Neural cell (in vitro differentiated cells): ENCODE results near the gene RFNG.

Source experiments
- CTCF ChIP-seq: fragments of 450-650 bp; IDR thresholded peaks from 2 replicates; pipeline ENCODE4 v1.5.1; 2014; ENCODE audit warnings: antibody characterized with exemption, mild to moderate bottlenecking, moderate library complexity; ENCODE audit not compliant: poor library complexity, severe bottlenecking
- EZH2 ChIP-seq: fragments of 200-600, 300-800 bp; shearing (Covaris generic), sonication (generic); IDR thresholded peaks from 2 replicates; pipeline ENCODE4 v1.6.1; 2014; ENCODE audit warnings: antibody characterized with exemption, low read length, borderline replicate concordance, mild to moderate bottlenecking; ENCODE audit not compliant: insufficient read depth, poor library complexity, severe bottlenecking
- MXI1 ChIP-seq: fragments of 450-650 bp; conservative IDR thresholded peaks from 2 replicates; pipeline ENCODE4 v1.6.1; 2014; ENCODE audit warnings: antibody characterized with exemption, mild to moderate bottlenecking; ENCODE audit not compliant: poor library complexity, severe bottlenecking
- POLR2AphosphoS5 ChIP-seq: IDR thresholded peaks from 2 replicates; pipeline ENCODE4 v1.6.1; 2012
- RAD21 ChIP-seq: fragments of 450-650 bp; conservative IDR thresholded peaks from 2 replicates; pipeline ENCODE4 v1.6.1; 2014; ENCODE audit warnings: antibody characterized with exemption, mild to moderate bottlenecking, moderate library complexity
- REST ChIP-seq: IDR thresholded peaks from 2 replicates; pipeline ENCODE4 v1.6.1; 2012; ENCODE audit warnings: borderline replicate concordance
- TAF1 ChIP-seq: IDR thresholded peaks from 2 replicates; pipeline ENCODE4 v1.6.1; 2012; ENCODE audit warnings: low read depth

- TF ChIP-seq CTCF = no peak
- no peak for TF ChIP-seq TAF1
- no peak for TF ChIP-seq POLR2AphosphoS5
- no peak for TF ChIP-seq EZH2
- no peak for TF ChIP-seq REST
- TF ChIP-seq RAD21 = no peak
- no peak for TF ChIP-seq MXI1
Measured at GRCh38 chr17:82012261-82012639, 39.4 kb downstream of the RFNG start.
